Glutamatergic neuron (in vitro differentiated cells): ENCODE results near the gene PI4K2B. TPM values are rescaled to one million over a fixed set of nuclear protein-coding genes. Genes with fewer than 3 reads are reported as not detected.

ENCODE experiments used
- DNase-seq: peaks from one replicate; pipeline ENCODE4 v3.0.0; 2022
- H3K27ac Mint-ChIP-seq: one replicate; pipeline ENCODE4 v1.8.0; 2020; ENCODE audit warnings: mild to moderate bottlenecking, mixed read lengths, inconsistent platforms; ENCODE audit not compliant: unreplicated experiment
- H3K27me3 Mint-ChIP-seq: one replicate; pipeline ENCODE4 v1.8.0; 2020; ENCODE audit warnings: mild to moderate bottlenecking, moderate library complexity, mixed read lengths, inconsistent platforms; ENCODE audit not compliant: unreplicated experiment
- H3K36me3 Mint-ChIP-seq: one replicate; pipeline ENCODE4 v1.8.0; 2020; ENCODE audit warnings: mild to moderate bottlenecking, mixed read lengths, inconsistent platforms; ENCODE audit not compliant: unreplicated experiment
- H3K4me1 Mint-ChIP-seq: one replicate; pipeline ENCODE4 v1.8.0; 2020; ENCODE audit warnings: mild to moderate bottlenecking, low read depth, mixed read lengths, inconsistent platforms; ENCODE audit not compliant: unreplicated experiment
- H3K4me3 Mint-ChIP-seq: one replicate; pipeline ENCODE4 v1.8.0; 2020; ENCODE audit warnings: mild to moderate bottlenecking, mixed read lengths, inconsistent platforms; ENCODE audit not compliant: unreplicated experiment
- H3K9me3 Mint-ChIP-seq: one replicate; pipeline ENCODE4 v1.8.0; 2020; ENCODE audit warnings: mild to moderate bottlenecking, moderate library complexity, mixed read lengths, inconsistent platforms; ENCODE audit not compliant: unreplicated experiment
- CTCF ChIP-seq: fragments of 200-600 bp; sonication (generic); IDR thresholded peaks from one replicate; pipeline ENCODE4 v1.5.0; 2021; ENCODE audit not compliant: partially characterized antibody, unreplicated experiment
- long read RNA-seq: library from polyadenylated mRNA; unstranded; transcript quantifications from one replicate; pipeline ENCODE4 v2.0.0, GENCODE V29; 2020; ENCODE audit not compliant: unreplicated experiment
- total RNA-seq: library from RNA; stranded (reverse); fragmentation: NEBNext Ultra II Directional; extraction: Animal tissue kit (Norgen Biotek cat#: 25700); gene quantifications from one replicate; pipeline ENCODE4 v1.2.1, GENCODE V29; 2021; ENCODE audit not compliant: unreplicated experiment

The PI4K2B gene
- 2.9 TPM for total RNA-seq
- long read RNA-seq: 0 reads

DNA sequence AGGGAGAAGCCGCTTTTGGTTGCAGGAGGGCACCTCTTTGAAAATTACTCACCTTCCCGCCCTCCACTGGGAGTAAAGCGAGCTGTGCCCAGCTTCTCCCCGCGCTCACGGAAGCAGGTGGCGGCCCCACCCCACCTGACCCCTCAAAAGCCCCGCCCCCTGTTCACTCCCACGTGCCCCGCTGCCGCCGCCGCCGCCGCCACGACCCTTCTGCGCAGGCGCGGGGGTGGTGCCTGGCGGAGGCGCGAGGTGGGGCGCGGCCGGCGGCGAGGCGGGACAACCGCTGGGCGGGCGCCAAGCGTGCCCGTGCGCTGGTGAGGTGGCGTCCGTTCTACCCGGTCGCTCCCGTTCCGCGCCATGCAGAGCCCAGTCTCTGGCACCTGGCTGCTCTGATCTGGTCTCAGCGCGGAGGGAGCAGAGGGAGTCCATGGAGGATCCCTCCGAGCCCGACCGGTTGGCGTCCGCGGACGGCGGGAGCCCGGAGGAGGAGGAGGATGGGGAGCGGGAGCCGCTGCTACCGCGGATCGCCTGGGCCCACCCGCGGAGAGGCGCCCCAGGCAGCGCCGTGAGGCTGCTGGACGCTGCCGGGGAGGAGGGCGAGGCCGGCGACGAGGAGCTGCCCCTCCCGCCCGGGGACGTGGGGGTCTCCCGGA, at the start of gene PI4K2B:
PI4K2B (plus strand) TSS at position 297 of the 653 bp plus-strand sequence; CDS start at position 428, 131 bp downstream.
- Mint-ChIP-seq H3K27me3 (peaks cover 5% of the 10 kb centered on the region), H3K27ac (peak within 1 kb of the TSS; percentile 22), H3K4me3 (peak within 1 kb of the TSS; percentile 88), H3K4me1 (no peaks in the 10 kb centered on the region), H3K36me3 (peaks cover 28% of the 10 kb centered on the region), H3K9me3 (peaks cover 14% of the 10 kb centered on the region)
- peak; percentile 90 for DNase-seq
- no peak for TF ChIP-seq CTCF

DNA sequence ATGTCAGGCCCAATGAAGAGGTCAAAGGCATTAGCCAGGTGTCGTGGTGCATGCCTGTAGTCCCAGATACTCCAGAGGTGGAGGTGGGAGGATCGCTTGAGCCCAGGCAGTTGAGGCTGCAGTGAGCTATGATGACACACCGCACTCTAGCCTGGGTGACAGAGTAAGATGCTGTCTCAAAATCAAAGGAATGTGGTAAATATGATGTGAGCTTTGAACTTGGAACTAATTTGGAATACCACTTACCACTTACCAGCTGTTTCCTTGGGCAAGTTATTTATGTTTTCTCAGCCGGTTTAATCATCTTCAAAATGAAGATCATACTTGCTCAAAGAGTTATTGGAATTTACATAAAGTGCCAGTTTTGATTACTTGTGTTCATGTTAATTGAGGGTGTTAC, 49.8 kb upstream of the PI4K2B start:
- no peak overlapping the region for H3K27ac Mint-ChIP-seq
- DNase-seq: no peak
- H3K9me3 Mint-ChIP-seq: peaks cover 1% of the 10 kb centered on the region
- H3K36me3 Mint-ChIP-seq: no peaks in the 10 kb centered on the region
- H3K4me1 Mint-ChIP-seq: no peaks in the 10 kb centered on the region
- H3K4me3 Mint-ChIP-seq: no peak overlapping the region
- no peak for TF ChIP-seq CTCF
- H3K27me3 Mint-ChIP-seq: no peaks in the 10 kb centered on the region

- H3K9me3 Mint-ChIP-seq: no peaks in the 10 kb centered on the region
- H3K27me3 Mint-ChIP-seq: no peaks in the 10 kb centered on the region
- no peaks in the 10 kb centered on the region for H3K36me3 Mint-ChIP-seq
- no peak for DNase-seq
- TF ChIP-seq CTCF: no peak
- no peak overlapping the region for H3K27ac Mint-ChIP-seq
- no peaks in the 10 kb centered on the region for H3K4me1 Mint-ChIP-seq
- H3K4me3 Mint-ChIP-seq: no peak overlapping the region
Observed at GRCh38 chr4:25190407-25190806, 43.4 kb upstream of the PI4K2B start.

- peaks cover 2% of the 10 kb centered on the region for H3K9me3 Mint-ChIP-seq
- H3K27ac Mint-ChIP-seq: no peak overlapping the region
- H3K36me3 Mint-ChIP-seq: no peaks in the 10 kb centered on the region
- no peak for DNase-seq
- TF ChIP-seq CTCF: no peak
- H3K27me3 Mint-ChIP-seq: no peaks in the 10 kb centered on the region
- H3K4me1 Mint-ChIP-seq: no peaks in the 10 kb centered on the region
- no peak overlapping the region for H3K4me3 Mint-ChIP-seq
Observed at GRCh38 chr4:25198713-25199112, 35.1 kb upstream of the PI4K2B start.

DNA sequence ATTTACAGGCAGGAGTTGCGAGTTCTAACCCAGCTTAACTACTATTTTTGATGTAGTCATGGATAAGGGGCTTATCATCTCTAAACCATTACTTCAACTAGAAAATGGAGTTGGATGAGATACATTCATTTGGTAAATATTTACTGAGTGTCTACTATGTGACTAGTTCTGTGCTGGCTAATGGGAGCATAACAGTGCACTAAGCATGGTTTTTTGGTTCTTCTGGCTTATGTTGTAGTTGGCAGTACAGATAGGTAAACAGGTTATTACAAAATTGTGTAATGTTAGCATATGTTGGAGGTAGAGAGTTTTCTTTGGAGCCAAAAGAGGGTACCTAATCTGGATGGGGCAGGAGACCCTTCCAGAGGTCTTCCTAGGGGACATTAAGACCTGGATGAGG, 25.8 kb upstream of the PI4K2B start:
- TF ChIP-seq CTCF: no peak
- Mint-ChIP-seq H3K27ac (no peak overlapping the region), H3K36me3 (no peaks in the 10 kb centered on the region), H3K9me3 (no peaks in the 10 kb centered on the region), H3K4me3 (no peak overlapping the region), H3K27me3 (no peaks in the 10 kb centered on the region), H3K4me1 (no peaks in the 10 kb centered on the region)
- no peak for DNase-seq
